Measurements from ENCODE around the gene CHD1.

CHD1 gene

GRCh38 chr5:98804066-98804465 lies 124.7 kb downstream of the CHD1 start:
- no peak for DNase-seq

All from activated naive CD4-positive, alpha-beta T cell (primary cell).